ENCODE measurements around the gene CACNA2D1.

Gene CACNA2D1

GRCh38 chr7:82323806-82324205 lies 119.8 kb downstream of the CACNA2D1 start:
- no peak for TF ChIP-seq TCF12 (IDR thresholded peaks at IDR 0.05; ENCODE audit: low read depth)
- no peak for TF ChIP-seq TAF1 (IDR thresholded peaks at IDR 0.05; ENCODE audit: low read depth)
- TF ChIP-seq RAD21 (IDR thresholded peaks at IDR 0.05; ENCODE audit: low read depth): no peak
- TF ChIP-seq REST (IDR thresholded peaks at IDR 0.05; ENCODE audit: low read depth): no peak
- no peak for TF ChIP-seq ZBTB7A (IDR thresholded peaks at IDR 0.05; ENCODE audit: low read depth)

DNA sequence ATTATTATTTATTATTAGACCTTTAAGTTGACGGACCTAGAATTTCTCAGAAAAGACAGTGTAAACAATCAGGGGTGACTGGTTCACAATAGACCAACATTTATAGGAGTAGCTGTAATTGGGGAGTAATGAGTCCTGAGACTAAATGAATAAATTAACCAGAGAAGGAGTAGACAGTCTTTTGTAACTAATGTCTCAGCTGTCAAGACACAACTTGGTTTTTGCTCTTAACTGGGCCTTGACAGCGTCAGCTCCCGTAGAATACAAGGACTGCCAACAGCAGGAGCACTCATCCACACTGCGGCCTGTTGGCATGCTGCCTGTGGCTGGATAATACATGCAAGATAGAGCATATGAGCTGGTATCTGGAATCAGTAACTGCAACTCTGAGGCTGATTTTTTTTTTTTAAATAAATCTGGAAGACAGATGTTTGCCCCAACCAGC lies 123.9 kb downstream of the CACNA2D1 start:
- TF ChIP-seq TAF1 (IDR thresholded peaks at IDR 0.05; ENCODE audit: low read depth) (no peak), RAD21 (IDR thresholded peaks at IDR 0.05; ENCODE audit: low read depth) (no peak), CREB1 (IDR thresholded peaks at IDR 0.05; ENCODE audit: low read depth) (no peak), FOXM1 (IDR thresholded peaks at IDR 0.05; ENCODE audit: borderline replicate concordance, low read depth) (no peak), YY1 (IDR thresholded peaks at IDR 0.05; ENCODE audit: low read depth) (no peak), EGR1 (IDR thresholded peaks at IDR 0.05) (no peak), TEAD4 (IDR thresholded peaks at IDR 0.05) (no peak), CEBPB (IDR thresholded peaks at IDR 0.05) (no peak), TCF12 (IDR thresholded peaks at IDR 0.05; ENCODE audit: low read depth) (no peak), REST (IDR thresholded peaks at IDR 0.05; ENCODE audit: low read depth) (no peak), ZBTB7A (IDR thresholded peaks at IDR 0.05; ENCODE audit: low read depth) (no peak), EP300 (IDR thresholded peaks at IDR 0.05; ENCODE audit: borderline replicate concordance) (no peak), NFIC (IDR thresholded peaks at IDR 0.05) (no peak)
- TF ChIP-seq, protein P1, sequence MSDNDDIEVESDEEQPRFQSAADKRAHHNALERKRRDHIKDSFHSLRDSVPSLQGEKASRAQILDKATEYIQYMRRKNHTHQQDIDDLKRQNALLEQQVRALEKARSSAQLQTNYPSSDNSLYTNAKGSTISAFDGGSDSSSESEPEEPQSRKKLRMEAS (IDR thresholded peaks at IDR 0.05): no peak
- TF ChIP-seq, protein P2, sequence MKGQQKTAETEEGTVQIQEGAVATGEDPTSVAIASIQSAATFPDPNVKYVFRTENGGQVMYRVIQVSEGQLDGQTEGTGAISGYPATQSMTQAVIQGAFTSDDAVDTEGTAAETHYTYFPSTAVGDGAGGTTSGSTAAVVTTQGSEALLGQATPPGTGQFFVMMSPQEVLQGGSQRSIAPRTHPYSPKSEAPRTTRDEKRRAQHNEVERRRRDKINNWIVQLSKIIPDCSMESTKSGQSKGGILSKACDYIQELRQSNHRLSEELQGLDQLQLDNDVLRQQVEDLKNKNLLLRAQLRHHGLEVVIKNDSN (IDR thresholded peaks at IDR 0.05): no peak

GRCh38 chr7:82318786-82319185 lies 124.8 kb downstream of the CACNA2D1 start:
- TF ChIP-seq YY1 (IDR thresholded peaks at IDR 0.05; ENCODE audit: low read depth) (no peak), REST (IDR thresholded peaks at IDR 0.05; ENCODE audit: low read depth) (no peak)

DNA sequence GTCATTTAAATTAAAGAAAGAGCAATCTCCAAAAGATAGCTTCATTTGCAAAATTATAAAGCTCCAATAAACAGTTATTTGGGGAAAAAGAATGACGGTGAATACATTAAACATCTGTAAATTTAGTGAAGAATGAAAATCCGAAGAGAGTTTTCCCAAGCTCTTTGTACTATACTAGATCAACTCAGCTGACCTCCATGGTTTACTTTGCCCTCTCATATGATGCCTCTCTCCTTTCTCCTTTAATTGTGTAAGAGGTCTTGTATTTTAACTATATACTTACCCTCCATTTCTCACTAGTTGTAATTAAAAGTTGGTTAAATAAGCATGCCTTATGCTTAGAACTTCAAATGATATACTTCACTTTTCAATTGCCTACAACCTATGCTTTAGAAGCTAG lies 125.8 kb downstream of the CACNA2D1 start:
- TF ChIP-seq, protein P1 (IDR thresholded peaks at IDR 0.05): no peak

- no peak for TF ChIP-seq CEBPB (IDR thresholded peaks at IDR 0.05)
Observed at GRCh38 chr7:82317257-82317721, 126.3 kb downstream of the CACNA2D1 start.

GRCh38 chr7:82313269-82313668 lies 130.3 kb downstream of the CACNA2D1 start:
- TF ChIP-seq EP300 (IDR thresholded peaks at IDR 0.05; ENCODE audit: borderline replicate concordance) (no peak), RAD21 (IDR thresholded peaks at IDR 0.05; ENCODE audit: low read depth) (no peak), TEAD4 (IDR thresholded peaks at IDR 0.05) (no peak), NFIC (IDR thresholded peaks at IDR 0.05) (no peak), TCF12 (IDR thresholded peaks at IDR 0.05; ENCODE audit: low read depth) (no peak), CREB1 (IDR thresholded peaks at IDR 0.05; ENCODE audit: low read depth) (no peak), ZBTB7A (IDR thresholded peaks at IDR 0.05; ENCODE audit: low read depth) (no peak), REST (IDR thresholded peaks at IDR 0.05; ENCODE audit: low read depth) (no peak), TAF1 (IDR thresholded peaks at IDR 0.05; ENCODE audit: low read depth) (no peak), FOXM1 (IDR thresholded peaks at IDR 0.05; ENCODE audit: borderline replicate concordance, low read depth) (no peak), YY1 (IDR thresholded peaks at IDR 0.05; ENCODE audit: low read depth) (no peak), EGR1 (IDR thresholded peaks at IDR 0.05) (no peak), CEBPB (IDR thresholded peaks at IDR 0.05) (no peak)
- TF ChIP-seq, protein P1 (IDR thresholded peaks at IDR 0.05): no peak
- TF ChIP-seq, protein P2 (IDR thresholded peaks at IDR 0.05): no peak

Measured in Ishikawa (cell line).